Panc1 (cell line): Measurements from ENCODE around the gene WAS. TPM values are rescaled to one million over a fixed set of nuclear protein-coding genes. Genes with fewer than 3 reads are reported as not detected.

ENCODE experiments used
- ATAC-seq: fragments of 200-7000 bp; cut with Tn5 transposase; 2 replicates; pipeline ENCODE4 v1.9.1; 2020; ENCODE audit warnings: mild to moderate bottlenecking, moderate library complexity
- BruUV-seq: library from RNA; stranded (reverse); fragments of 400-500 nt; replicated peaks from 2 replicates; lab custom pipeline; 2021; lab: Mats Ljungman, UMichigan
- CTCF ChIA-PET: fragments of 300-600 bp; sonication (Branson Sonifier 250); formaldehyde crosslinking; loops from one replicate; lab custom pipeline; 2022; ENCODE audit warnings: antibody characterized with exemption; lab: Charles Lee
- POLR2A ChIA-PET: fragments of 300-600 bp; sonication (Branson Sonifier 250); formaldehyde crosslinking; loops from one replicate; lab custom pipeline; 2022; ENCODE audit warnings: antibody characterized with exemption; lab: Charles Lee
- DNase-seq: peaks from one replicate; pipeline ENCODE4 v3.0.0-alpha.2; 2010; ENCODE audit warnings: low read depth, low spot score
- H3K27ac ChIP-seq: 2 replicates; pipeline ENCODE4 v1.5.1; 2011; ENCODE audit warnings: mild to moderate bottlenecking, low read length, inconsistent platforms
- H3K27me3 ChIP-seq: fragments of 200-500 bp; sonication (Bioruptor generic); 2 replicates; pipeline ENCODE4 v1.6.0; 2014; ENCODE audit warnings: low read length, inconsistent platforms; ENCODE audit not compliant: control insufficient read depth, insufficient read depth
- H3K36me3 ChIP-seq: fragments of 200-500 bp; sonication (Bioruptor generic); 2 replicates; pipeline ENCODE4 v1.5.1; 2014; ENCODE audit warnings: inconsistent platforms, mild to moderate bottlenecking, low read length, moderate library complexity; ENCODE audit not compliant: control insufficient read depth, insufficient read depth
- H3K4me1 ChIP-seq: 2 replicates; pipeline ENCODE4 v1.5.1; 2011; ENCODE audit warnings: inconsistent platforms, mild to moderate bottlenecking, low read length, moderate library complexity; ENCODE audit not compliant: control insufficient read depth, insufficient read depth
- H3K4me3 ChIP-seq, 2 experiments: 2 replicates each; pipeline ENCODE4 v1.5.1; 2011 to 2012; ENCODE audit warnings: low read depth in 2 of 2, low read length in 2 of 2, mild to moderate bottlenecking in 2 of 2, inconsistent platforms in 1 of 2, moderate library complexity in 1 of 2
- H3K9me3 ChIP-seq: fragments of 200-500 bp; sonication (Bioruptor generic); 2 replicates; pipeline ENCODE4 v1.5.1; 2014; ENCODE audit warnings: low read depth, mild to moderate bottlenecking, inconsistent platforms, low read length, moderate library complexity; ENCODE audit not compliant: control insufficient read depth, insufficient read depth
- POLR2AphosphoS5 ChIP-seq: IDR thresholded peaks from 2 replicates; pipeline ENCODE4 v1.6.1; 2012; ENCODE audit warnings: mild to moderate bottlenecking, low read depth, low read length, moderate library complexity
- SIN3A ChIP-seq: IDR thresholded peaks from 2 replicates; pipeline ENCODE4 v1.6.1; 2012; ENCODE audit warnings: low read depth, mild to moderate bottlenecking, low read length, moderate library complexity, borderline replicate concordance; ENCODE audit not compliant: insufficient read depth
- TCF7L2 ChIP-seq: IDR thresholded peaks from 2 replicates; pipeline ENCODE4 v1.6.1; 2011; ENCODE audit warnings: mild to moderate bottlenecking, low read depth, low read length, inconsistent platforms
- in situ Hi-C: cut with HindIII; loops from 2 replicates; pipeline ENCODE4 v1.10.0; 2016; ENCODE audit warnings: low sequenced_read_pairs, low pct_unique_long_range_greater_than_20kb
- intact Hi-C: fragments of 100-400 bp; cut with micrococcal nuclease; formaldehyde crosslinking; loops from one replicate; pipeline ENCODE4 v1.10.0; 2022; ENCODE audit not compliant: unreplicated experiment
- total RNA-seq: library from RNA; stranded (reverse); gene quantifications from one replicate; pipeline ENCODE4 v1.2.1, GENCODE V29; 2021; ENCODE audit not compliant: unreplicated experiment
- TF ChIP-seq, protein P1 (sequence below), 2 experiments: IDR thresholded peaks; 2 replicates each; pipeline ENCODE4 v1.6.1; 2011 to 2012; ENCODE audit warnings: low read depth in 2 of 2, control low read depth in 1 of 2, low read length in 1 of 2, mild to moderate bottlenecking in 1 of 2, moderate library complexity in 1 of 2; ENCODE audit not compliant: insufficient read depth in 1 of 2
- TF ChIP-seq, protein P2 (sequence below): fragments of 450-650 bp; IDR thresholded peaks from 2 replicates; pipeline ENCODE4 v1.5.1; 2017; ENCODE audit warnings: mild to moderate bottlenecking

WAS gene
- total RNA-seq, 1 experiment from 2014 or later: 0.82 TPM

DNA sequence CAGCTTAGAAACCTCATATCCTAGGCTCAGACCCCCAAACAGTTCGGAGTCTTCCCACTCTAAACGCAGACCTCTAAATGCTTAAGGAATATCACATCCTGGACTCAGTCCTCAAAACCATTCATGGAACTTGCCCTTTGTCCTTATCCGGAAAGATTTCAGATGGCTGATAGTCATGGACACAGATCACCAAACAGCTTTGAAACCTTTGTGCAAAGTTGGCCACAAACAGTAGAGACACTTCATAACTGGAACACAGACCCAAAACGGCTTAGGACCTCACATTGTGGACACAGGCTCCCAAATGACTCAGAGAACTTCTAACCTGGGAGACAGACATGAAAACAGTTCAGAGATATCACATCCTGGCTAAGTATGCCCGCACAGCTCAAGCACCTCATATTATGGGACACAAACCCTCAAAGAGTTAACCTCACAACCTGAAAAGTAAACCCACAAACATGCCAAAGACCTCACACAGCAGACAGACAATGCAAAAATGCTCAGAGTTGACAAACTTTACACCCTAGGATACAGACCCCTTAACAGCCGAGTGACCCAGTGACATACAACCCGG is 28.4 kb downstream of the WAS start:
- Histone ChIP-seq H3K36me3 (no peaks in the 10 kb centered on the region), H3K27ac (no peak overlapping the region), H3K4me3 (no peak overlapping the region), H3K27me3 (no peaks in the 10 kb centered on the region), H3K4me1 (no peaks in the 10 kb centered on the region), H3K9me3 (no peaks in the 10 kb centered on the region)
- ATAC-seq (no peak), DNase-seq (no peak)
- CTCF ChIA-PET: no interaction called here
- POLR2A ChIA-PET: no interaction called here
- TF ChIP-seq, protein P1, sequence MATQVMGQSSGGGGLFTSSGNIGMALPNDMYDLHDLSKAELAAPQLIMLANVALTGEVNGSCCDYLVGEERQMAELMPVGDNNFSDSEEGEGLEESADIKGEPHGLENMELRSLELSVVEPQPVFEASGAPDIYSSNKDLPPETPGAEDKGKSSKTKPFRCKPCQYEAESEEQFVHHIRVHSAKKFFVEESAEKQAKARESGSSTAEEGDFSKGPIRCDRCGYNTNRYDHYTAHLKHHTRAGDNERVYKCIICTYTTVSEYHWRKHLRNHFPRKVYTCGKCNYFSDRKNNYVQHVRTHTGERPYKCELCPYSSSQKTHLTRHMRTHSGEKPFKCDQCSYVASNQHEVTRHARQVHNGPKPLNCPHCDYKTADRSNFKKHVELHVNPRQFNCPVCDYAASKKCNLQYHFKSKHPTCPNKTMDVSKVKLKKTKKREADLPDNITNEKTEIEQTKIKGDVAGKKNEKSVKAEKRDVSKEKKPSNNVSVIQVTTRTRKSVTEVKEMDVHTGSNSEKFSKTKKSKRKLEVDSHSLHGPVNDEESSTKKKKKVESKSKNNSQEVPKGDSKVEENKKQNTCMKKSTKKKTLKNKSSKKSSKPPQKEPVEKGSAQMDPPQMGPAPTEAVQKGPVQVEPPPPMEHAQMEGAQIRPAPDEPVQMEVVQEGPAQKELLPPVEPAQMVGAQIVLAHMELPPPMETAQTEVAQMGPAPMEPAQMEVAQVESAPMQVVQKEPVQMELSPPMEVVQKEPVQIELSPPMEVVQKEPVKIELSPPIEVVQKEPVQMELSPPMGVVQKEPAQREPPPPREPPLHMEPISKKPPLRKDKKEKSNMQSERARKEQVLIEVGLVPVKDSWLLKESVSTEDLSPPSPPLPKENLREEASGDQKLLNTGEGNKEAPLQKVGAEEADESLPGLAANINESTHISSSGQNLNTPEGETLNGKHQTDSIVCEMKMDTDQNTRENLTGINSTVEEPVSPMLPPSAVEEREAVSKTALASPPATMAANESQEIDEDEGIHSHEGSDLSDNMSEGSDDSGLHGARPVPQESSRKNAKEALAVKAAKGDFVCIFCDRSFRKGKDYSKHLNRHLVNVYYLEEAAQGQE (IDR thresholded peaks at IDR 0.05; ENCODE audit: insufficient read depth in 1 of 2, low read depth in 2 of 2, low read length in 1 of 2): no peak
- TF ChIP-seq POLR2AphosphoS5: no peak
- no peak for TF ChIP-seq SIN3A
- TF ChIP-seq, protein P2, sequence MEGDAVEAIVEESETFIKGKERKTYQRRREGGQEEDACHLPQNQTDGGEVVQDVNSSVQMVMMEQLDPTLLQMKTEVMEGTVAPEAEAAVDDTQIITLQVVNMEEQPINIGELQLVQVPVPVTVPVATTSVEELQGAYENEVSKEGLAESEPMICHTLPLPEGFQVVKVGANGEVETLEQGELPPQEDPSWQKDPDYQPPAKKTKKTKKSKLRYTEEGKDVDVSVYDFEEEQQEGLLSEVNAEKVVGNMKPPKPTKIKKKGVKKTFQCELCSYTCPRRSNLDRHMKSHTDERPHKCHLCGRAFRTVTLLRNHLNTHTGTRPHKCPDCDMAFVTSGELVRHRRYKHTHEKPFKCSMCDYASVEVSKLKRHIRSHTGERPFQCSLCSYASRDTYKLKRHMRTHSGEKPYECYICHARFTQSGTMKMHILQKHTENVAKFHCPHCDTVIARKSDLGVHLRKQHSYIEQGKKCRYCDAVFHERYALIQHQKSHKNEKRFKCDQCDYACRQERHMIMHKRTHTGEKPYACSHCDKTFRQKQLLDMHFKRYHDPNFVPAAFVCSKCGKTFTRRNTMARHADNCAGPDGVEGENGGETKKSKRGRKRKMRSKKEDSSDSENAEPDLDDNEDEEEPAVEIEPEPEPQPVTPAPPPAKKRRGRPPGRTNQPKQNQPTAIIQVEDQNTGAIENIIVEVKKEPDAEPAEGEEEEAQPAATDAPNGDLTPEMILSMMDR: no peak
- TF ChIP-seq TCF7L2: no peak
- in situ Hi-C loops: no loop called here
- intact Hi-C loops: no loop called here
- BruUV-seq: no TSS peak

DNA sequence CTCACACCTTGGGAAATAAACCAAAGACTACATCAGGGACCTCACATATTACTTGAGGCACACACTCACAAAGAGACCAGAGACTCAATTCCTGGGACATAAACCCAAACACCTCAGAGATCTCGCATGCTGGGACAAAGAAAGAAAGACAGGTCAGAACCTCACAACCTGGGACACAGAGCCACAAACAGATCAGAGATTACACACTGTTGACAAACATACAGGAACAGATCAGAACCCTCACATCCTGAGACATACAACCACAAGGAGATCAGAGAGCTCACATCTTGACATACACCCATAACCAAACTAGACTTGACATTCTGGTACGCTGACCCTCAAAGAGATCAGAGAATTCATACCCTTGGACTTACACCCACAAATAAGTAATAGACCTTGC is 30.2 kb downstream of the WAS start:
- no peak overlapping the region for H3K27ac ChIP-seq
- ATAC-seq: no peak
- H3K9me3 ChIP-seq: no peaks in the 10 kb centered on the region
- no TSS peak for BruUV-seq
- no peak overlapping the region for H3K4me3 ChIP-seq
- in situ Hi-C loops: no loop called here
- intact Hi-C loops: no loop called here
- no peak for TF ChIP-seq TCF7L2
- TF ChIP-seq, protein P2: no peak
- TF ChIP-seq, protein P1 (IDR thresholded peaks at IDR 0.05; ENCODE audit: insufficient read depth in 1 of 2, low read depth in 2 of 2, low read length in 1 of 2): no peak
- H3K4me1 ChIP-seq: no peaks in the 10 kb centered on the region
- ChIA-PET POLR2A (no interaction called here), CTCF (no interaction called here)
- no peaks in the 10 kb centered on the region for H3K27me3 ChIP-seq
- DNase-seq: no peak
- no peaks in the 10 kb centered on the region for H3K36me3 ChIP-seq
